GM18519 (cell line): ENCODE measurements around the gene TNFAIP8L3.

ENCODE experiments used
- ATAC-seq: cut with Tn5 transposase; IDR thresholded peaks from one replicate; pipeline ENCODE4 v1.9.1; 2021; ENCODE audit warnings: mild to moderate bottlenecking, moderate library complexity; ENCODE audit not compliant: unreplicated experiment, low FRiP score

The TNFAIP8L3 gene

GRCh38 chr15:51092480-51093040 lies 2.1 kb downstream of the TNFAIP8L3 start:
- ATAC-seq: no peak

GRCh38 chr15:51090753-51091152 lies 4.0 kb downstream of the TNFAIP8L3 start:
- ATAC-seq: no peak

- no peak for ATAC-seq
Measured at GRCh38 chr15:51089699-51090453, 4.8 kb downstream of the TNFAIP8L3 start.

- no peak for ATAC-seq
Measured at GRCh38 chr15:51089041-51089440, 5.7 kb downstream of the TNFAIP8L3 start.

- no peak for ATAC-seq
Measured at GRCh38 chr15:51088585-51088984, 6.1 kb downstream of the TNFAIP8L3 start.

GRCh38 chr15:51087513-51087912 lies 7.2 kb downstream of the TNFAIP8L3 start:
- ATAC-seq: no peak

GRCh38 chr15:51086409-51086808 lies 8.3 kb downstream of the TNFAIP8L3 start:
- ATAC-seq: no peak

GRCh38 chr15:51085764-51086163 lies 8.9 kb downstream of the TNFAIP8L3 start:
- no peak for ATAC-seq

GRCh38 chr15:51083641-51084166 lies 11.0 kb downstream of the TNFAIP8L3 start:
- ATAC-seq: no peak

GRCh38 chr15:51082246-51082645 lies 12.5 kb downstream of the TNFAIP8L3 start:
- no peak for ATAC-seq

GRCh38 chr15:51080286-51080685 lies 14.4 kb downstream of the TNFAIP8L3 start:
- ATAC-seq: no peak

- ATAC-seq: no peak
Measured at GRCh38 chr15:51079226-51079625, 15.5 kb downstream of the TNFAIP8L3 start.

- no peak for ATAC-seq
Measured at GRCh38 chr15:51077221-51078153, 17.2 kb downstream of the TNFAIP8L3 start.

GRCh38 chr15:51076524-51077220 lies 18.0 kb downstream of the TNFAIP8L3 start:
- ATAC-seq: no peak

- ATAC-seq: no peak
Measured at GRCh38 chr15:51075826-51076523, 18.7 kb downstream of the TNFAIP8L3 start.

- ATAC-seq: no peak
Measured at GRCh38 chr15:51075364-51075763, 19.3 kb downstream of the TNFAIP8L3 start.

GRCh38 chr15:51074926-51075325 lies 19.8 kb downstream of the TNFAIP8L3 start:
- ATAC-seq: no peak

- ATAC-seq: no peak
Measured at GRCh38 chr15:51071578-51071977, 23.1 kb downstream of the TNFAIP8L3 start.

GRCh38 chr15:51069983-51070382 lies 24.7 kb downstream of the TNFAIP8L3 start:
- ATAC-seq: no peak

GRCh38 chr15:51067510-51067909 lies 27.2 kb downstream of the TNFAIP8L3 start:
- no peak for ATAC-seq
